ENCODE results near the gene FEZ2.

- no peak for TF ChIP-seq CTCF (IDR thresholded peaks at IDR 0.05)
- no peak for TF ChIP-seq POLR2A (IDR thresholded peaks at IDR 0.05)
Measured at GRCh38 chr2:36573165-36573564, 24.8 kb downstream of the FEZ2 start.
